ENCODE measurements around the gene KCNJ11. TPM values are rescaled to one million over a fixed set of nuclear protein-coding genes. Genes with fewer than 3 reads are reported as not detected.

Gene KCNJ11
- total RNA-seq, 1 donor from 2014 or later, result not detected

- H3K27ac ChIP-seq, result no peak overlapping the region
- no peaks in the 10 kb centered on the region for H3K4me1 ChIP-seq
- no peaks in the 10 kb centered on the region for H3K36me3 ChIP-seq
- TF ChIP-seq CTCF (IDR thresholded peaks at IDR 0.05) (no peak), POLR2A (IDR thresholded peaks at IDR 0.05) (no peak)
- intact Hi-C loops (cut with DNase I), result no loop called here
- DNase-seq (ENCODE audit: extremely low spot score in 2 of 2), result no peak
- H3K4me3 ChIP-seq, result no peak overlapping the region
- H3K27me3 ChIP-seq, result no peaks in the 10 kb centered on the region
- no peaks in the 10 kb centered on the region for H3K9me3 ChIP-seq
Observed at GRCh38 chr11:17382046-17382728, 6.3 kb downstream of the KCNJ11 start.

GRCh38 chr11:17381156-17381555 is 7.3 kb downstream of the KCNJ11 start:
- intact Hi-C loops (cut with DNase I), result no loop called here
- Histone ChIP-seq H3K9me3 (no peaks in the 10 kb centered on the region), H3K27ac (no peak overlapping the region), H3K4me3 (no peak overlapping the region), H3K4me1 (no peaks in the 10 kb centered on the region), H3K36me3 (no peaks in the 10 kb centered on the region), H3K27me3 (no peaks in the 10 kb centered on the region)
- no peak for DNase-seq (ENCODE audit: extremely low spot score in 2 of 2)
- TF ChIP-seq POLR2AphosphoS5 (IDR thresholded peaks at IDR 0.05; ENCODE audit: insufficient read depth in 1 of 2, low read depth in 1 of 2), result no peak
- no peak for TF ChIP-seq CTCF (IDR thresholded peaks at IDR 0.05)
- no peak for TF ChIP-seq POLR2A (IDR thresholded peaks at IDR 0.05)

- intact Hi-C loops (cut with DNase I), result no loop called here
- peak in 1 of 2 donors; percentile 67 for DNase-seq (ENCODE audit: extremely low spot score in 2 of 2)
- TF ChIP-seq POLR2A (IDR thresholded peaks at IDR 0.05), result no peak
- Histone ChIP-seq H3K4me3 (no peak overlapping the region), H3K36me3 (no peaks in the 10 kb centered on the region), H3K4me1 (no peaks in the 10 kb centered on the region), H3K9me3 (no peaks in the 10 kb centered on the region), H3K27me3 (no peaks in the 10 kb centered on the region), H3K27ac (no peak overlapping the region)
Observed at GRCh38 chr11:17379383-17380180, 8.9 kb downstream of the KCNJ11 start.

GRCh38 chr11:17378655-17379054 is 9.8 kb downstream of the KCNJ11 start:
- H3K36me3 ChIP-seq, result peaks cover 0 to 5% of the 10 kb centered on the region in 2 donors
- TF ChIP-seq POLR2AphosphoS5 (IDR thresholded peaks at IDR 0.05; ENCODE audit: insufficient read depth in 1 of 2, low read depth in 1 of 2), result no peak
- DNase-seq (ENCODE audit: extremely low spot score in 2 of 2), result peak in 1 of 2 donors; percentile 58
- H3K27ac ChIP-seq, result no peak overlapping the region
- no peak overlapping the region for H3K4me3 ChIP-seq
- no peaks in the 10 kb centered on the region for H3K27me3 ChIP-seq
- no peaks in the 10 kb centered on the region for H3K4me1 ChIP-seq
- no peaks in the 10 kb centered on the region for H3K9me3 ChIP-seq
- intact Hi-C loops (cut with DNase I), result no loop called here

GRCh38 chr11:17376493-17376892 is 12.0 kb downstream of the KCNJ11 start:
- no peak overlapping the region for H3K27ac ChIP-seq
- H3K9me3 ChIP-seq, result peaks cover 13% of the 10 kb centered on the region
- no peak overlapping the region for H3K4me3 ChIP-seq
- H3K36me3 ChIP-seq, result peaks cover 0 to 25% of the 10 kb centered on the region in 2 donors
- H3K27me3 ChIP-seq, result no peaks in the 10 kb centered on the region
- DNase-seq (ENCODE audit: extremely low spot score in 2 of 2), result no peak
- TF ChIP-seq CTCF (IDR thresholded peaks at IDR 0.05), result no peak
- TF ChIP-seq POLR2AphosphoS5 (IDR thresholded peaks at IDR 0.05; ENCODE audit: insufficient read depth in 1 of 2, low read depth in 1 of 2), result no peak
- TF ChIP-seq POLR2A (IDR thresholded peaks at IDR 0.05), result no peak
- H3K4me1 ChIP-seq, result no peaks in the 10 kb centered on the region
- intact Hi-C loops (cut with DNase I), result no loop called here

GRCh38 chr11:17375547-17375946 is 12.9 kb downstream of the KCNJ11 start:
- Histone ChIP-seq H3K4me1 (no peaks in the 10 kb centered on the region), H3K4me3 (no peak overlapping the region), H3K27me3 (no peaks in the 10 kb centered on the region), H3K9me3 (peaks cover 18% of the 10 kb centered on the region), H3K27ac (no peak overlapping the region), H3K36me3 (peaks cover 0 to 33% of the 10 kb centered on the region in 2 donors)
- intact Hi-C loops (cut with DNase I), result no loop called here
- TF ChIP-seq CTCF (IDR thresholded peaks at IDR 0.05) (no peak), POLR2AphosphoS5 (IDR thresholded peaks at IDR 0.05; ENCODE audit: insufficient read depth in 1 of 2, low read depth in 1 of 2) (no peak), POLR2A (IDR thresholded peaks at IDR 0.05) (no peak)
- no peak for DNase-seq (ENCODE audit: extremely low spot score in 2 of 2)

All from vagina (tissue), 2 donors.